Measurements from ENCODE around the gene HOXC9. TPM values are rescaled to one million over a fixed set of nuclear protein-coding genes. Genes with fewer than 3 reads are reported as not detected.
A peak's percentile ranks its signal among the peaks of the same experiment; 100 is the strongest.

HOXC9 gene
- total RNA-seq, 6 experiments from 2014 or later, result not detected

- Histone ChIP-seq H3K27me3 (peaks cover 16 to 70% of the 10 kb centered on the region in 2 donors), H3K36me3 (no peaks in the 10 kb centered on the region), H3K4me3 (no peak overlapping the region), H3K9me3 (no peaks in the 10 kb centered on the region), H3K4me1 (peaks cover 0 to 5% (median 0%) of the 10 kb centered on the region in 4 donors), H3K27ac (no peak overlapping the region)
- no peak for ATAC-seq
- peak in 1 of 3 donors; percentile 45 for DNase-seq
- intact Hi-C loops (cut with DNase I), result loop anchor here in 1 of 2 donors (10.0 kb wide), 1 partner anchor 174 kb away; no protein-coding TSS in a partner anchor
- WGBS (ENCODE audit: insufficient coverage, low coverage, low lambda C conversion rate, missing lambda C conversion rate), result 0% methylated on average over 3 of the region's 46 CpGs
- TF ChIP-seq POLR2A (IDR thresholded peaks at IDR 0.05) (no peak), CTCF (IDR thresholded peaks at IDR 0.05) (no peak)
Measured at GRCh38 chr12:54030889-54031471, 31.0 kb downstream of the HOXC9 start.

GRCh38 chr12:54031480-54031879 lies 31.5 kb downstream of the HOXC9 start:
- ATAC-seq, result no peak
- TF ChIP-seq CTCF (IDR thresholded peaks at IDR 0.05) (no peak), POLR2A (IDR thresholded peaks at IDR 0.05) (no peak)
- 18% methylated on average over 10 of the region's 16 CpGs for WGBS (ENCODE audit: insufficient coverage, low coverage, low lambda C conversion rate, missing lambda C conversion rate)
- H3K27me3 ChIP-seq, result peaks cover 16 to 65% of the 10 kb centered on the region in 2 donors
- intact Hi-C loops (cut with DNase I), result loop anchor here in 1 of 2 donors (10.0 kb wide), 1 partner anchor 173 kb away; no protein-coding TSS in a partner anchor
- H3K9me3 ChIP-seq, result no peaks in the 10 kb centered on the region
- no peak overlapping the region for H3K27ac ChIP-seq
- no peaks in the 10 kb centered on the region for H3K36me3 ChIP-seq
- no peak for DNase-seq
- peaks cover 0 to 5% (median 0%) of the 10 kb centered on the region in 4 donors for H3K4me1 ChIP-seq
- no peak overlapping the region for H3K4me3 ChIP-seq

GRCh38 chr12:54032086-54032619 lies 32.2 kb downstream of the HOXC9 start:
- WGBS (ENCODE audit: insufficient coverage, low coverage, low lambda C conversion rate, missing lambda C conversion rate), result 25% methylated on average over 6 of the region's 6 CpGs
- no peak for DNase-seq
- peaks cover 0 to 5% (median 0%) of the 10 kb centered on the region in 4 donors for H3K4me1 ChIP-seq
- intact Hi-C loops (cut with DNase I), result loop anchor here in 1 of 2 donors (10.0 kb wide), 1 partner anchor 173 kb away; no protein-coding TSS in a partner anchor
- ATAC-seq, result no peak
- peaks cover 14 to 59% of the 10 kb centered on the region in 2 donors for H3K27me3 ChIP-seq
- H3K4me3 ChIP-seq, result no peak overlapping the region
- no peaks in the 10 kb centered on the region for H3K36me3 ChIP-seq
- no peak for TF ChIP-seq CTCF (IDR thresholded peaks at IDR 0.05)
- H3K9me3 ChIP-seq, result no peaks in the 10 kb centered on the region
- no peak overlapping the region for H3K27ac ChIP-seq

- TF ChIP-seq CTCF (IDR thresholded peaks at IDR 0.05), result peak; percentile 59 to 89 (median 80)
- TF ChIP-seq POLR2A (IDR thresholded peaks at IDR 0.05), result no peak
- Histone ChIP-seq H3K27me3 (peaks cover 12 to 55% of the 10 kb centered on the region in 2 donors), H3K4me1 (peaks cover 0 to 5% (median 0%) of the 10 kb centered on the region in 4 donors), H3K36me3 (no peaks in the 10 kb centered on the region), H3K4me3 (no peak within 1 kb of the TSS), H3K27ac (no peak within 1 kb of the TSS), H3K9me3 (no peaks in the 10 kb centered on the region)
- 5% methylated on average over 11 of the region's 12 CpGs for WGBS (ENCODE audit: insufficient coverage, low coverage, low lambda C conversion rate, missing lambda C conversion rate)
- ATAC-seq (peak; percentile 61 to 87 (median 80)), DNase-seq (no peak)
- intact Hi-C loops (cut with DNase I), result loop anchor here in 1 of 2 donors (10.0 kb wide), 1 partner anchor 172 kb away; no protein-coding TSS in a partner anchor
Measured at GRCh38 chr12:54032627-54033100, 32.7 kb downstream of the HOXC9 start, which contains the start of gene HOXC5. HOXC5 (plus strand) TSS chr12:54033050; CDS start chr12:54033123, 73 bp downstream.
